Activated CD8-positive, alpha-beta memory T cell treated with anti-CD3 and anti-CD28 coated beads for 4 hours (primary cell): ENCODE data around the gene MYO7A.

Source experiments
- DNase-seq, 2 donors: peaks; one replicate each; pipeline ENCODE4 v3.0.0-alpha.2; 2020; ENCODE audit warnings: low read depth in 2 of 2

Gene MYO7A

DNA sequence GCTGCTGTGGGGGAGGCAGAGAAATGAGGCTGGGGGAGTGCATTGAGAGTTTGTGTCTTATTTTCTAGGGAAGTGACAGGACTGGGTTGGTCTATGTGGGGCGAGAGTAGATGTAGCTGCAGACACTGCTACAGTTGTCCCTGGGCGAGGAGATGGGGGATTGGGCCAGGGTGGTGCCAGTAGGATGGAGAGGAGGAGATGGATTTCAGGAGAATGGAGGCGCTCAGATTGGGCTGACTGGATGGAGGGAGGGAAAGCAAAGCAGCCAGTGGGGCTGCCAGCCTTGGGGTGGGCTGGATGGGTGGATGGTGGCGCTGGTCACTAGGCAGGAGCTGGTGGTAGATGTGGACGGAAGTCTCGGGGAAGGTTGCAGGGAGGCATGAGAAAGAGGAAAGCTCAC lies 16.1 kb upstream of the MYO7A start:
- no peak for DNase-seq

- no peak for DNase-seq
Measured at GRCh38 chr11:77112641-77113381, 15.2 kb upstream of the MYO7A start.

GRCh38 chr11:77113382-77114088 lies 14.5 kb upstream of the MYO7A start:
- no peak for DNase-seq

- no peak for DNase-seq
Measured at GRCh38 chr11:77114089-77114463, 14.0 kb upstream of the MYO7A start.

DNA sequence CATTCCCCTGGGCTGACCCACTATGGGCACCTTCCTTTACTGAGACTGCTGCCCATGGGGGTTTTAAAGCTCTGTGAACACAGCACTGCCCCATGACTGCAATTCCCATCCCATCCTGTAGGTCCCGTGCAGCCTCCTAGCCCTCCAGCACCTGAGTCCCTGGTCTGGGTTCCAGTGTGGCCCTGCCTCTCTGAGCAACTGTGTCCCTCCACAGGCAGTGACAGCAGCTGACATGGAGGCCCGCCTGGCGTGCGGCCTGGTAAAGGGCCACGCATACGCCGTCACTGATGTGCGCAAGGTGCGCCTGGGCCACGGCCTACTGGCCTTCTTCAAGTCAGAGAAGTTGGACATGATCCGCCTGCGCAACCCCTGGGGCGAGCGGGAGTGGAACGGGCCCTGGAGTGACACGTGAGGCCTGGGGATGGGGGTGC lies 12.8 kb upstream of the MYO7A start:
- DNase-seq, result no peak

DNA sequence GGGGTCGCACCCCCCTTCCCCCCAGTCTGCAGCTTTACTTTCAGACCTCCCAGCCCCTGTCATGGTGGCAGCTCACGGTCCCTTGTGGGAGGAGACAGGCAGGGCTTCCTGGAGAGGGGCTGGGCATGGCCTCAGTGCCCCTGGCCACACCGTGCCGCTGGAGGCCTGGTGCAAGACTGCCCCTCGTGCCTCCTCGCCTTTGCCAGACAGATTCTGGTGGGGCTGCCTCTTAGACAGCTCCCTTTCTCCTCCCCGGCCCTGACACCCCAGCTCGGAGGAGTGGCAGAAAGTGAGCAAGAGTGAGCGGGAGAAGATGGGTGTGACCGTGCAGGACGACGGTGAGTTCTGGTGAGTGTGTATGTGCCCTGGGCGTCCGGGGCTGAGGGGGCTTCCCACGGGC lies 12.1 kb upstream of the MYO7A start:
- no peak for DNase-seq

DNA sequence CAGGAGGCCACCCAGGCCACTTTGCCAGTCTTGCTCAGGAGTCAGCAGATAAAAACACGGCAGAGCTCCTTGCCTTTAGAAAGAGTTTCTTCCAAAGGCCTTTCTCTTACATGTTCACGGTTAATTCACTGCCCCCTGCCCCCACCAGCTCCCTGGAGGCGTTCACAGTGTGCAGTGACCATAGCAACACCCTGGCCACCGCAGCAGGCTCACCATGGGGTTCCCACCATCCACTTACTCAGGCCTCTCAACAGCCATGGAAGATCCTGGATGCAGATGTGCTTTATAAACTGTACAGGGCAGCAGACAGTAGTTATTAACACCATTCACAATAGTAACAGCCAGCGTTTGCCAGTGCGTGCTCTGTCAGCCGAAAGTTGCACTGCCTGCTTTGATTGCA lies 10.6 kb upstream of the MYO7A start:
- no peak for DNase-seq

DNA sequence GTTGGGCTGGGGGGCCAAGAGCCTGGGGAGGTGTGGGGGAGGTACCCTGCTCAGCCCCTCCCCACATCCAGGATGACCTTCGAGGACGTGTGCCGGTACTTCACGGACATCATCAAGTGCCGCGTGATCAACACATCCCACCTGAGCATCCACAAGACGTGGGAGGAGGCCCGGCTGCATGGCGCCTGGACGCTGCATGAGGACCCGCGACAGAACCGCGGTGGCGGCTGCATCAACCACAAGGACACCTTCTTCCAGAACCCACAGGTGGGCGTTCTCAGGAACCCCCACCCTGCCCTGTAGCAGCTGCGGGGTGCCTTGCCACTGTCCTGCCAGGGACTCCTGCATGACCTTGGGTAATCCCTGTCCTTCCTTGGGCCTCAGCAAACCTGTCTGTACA lies 10.0 kb upstream of the MYO7A start:
- no peak for DNase-seq

DNA sequence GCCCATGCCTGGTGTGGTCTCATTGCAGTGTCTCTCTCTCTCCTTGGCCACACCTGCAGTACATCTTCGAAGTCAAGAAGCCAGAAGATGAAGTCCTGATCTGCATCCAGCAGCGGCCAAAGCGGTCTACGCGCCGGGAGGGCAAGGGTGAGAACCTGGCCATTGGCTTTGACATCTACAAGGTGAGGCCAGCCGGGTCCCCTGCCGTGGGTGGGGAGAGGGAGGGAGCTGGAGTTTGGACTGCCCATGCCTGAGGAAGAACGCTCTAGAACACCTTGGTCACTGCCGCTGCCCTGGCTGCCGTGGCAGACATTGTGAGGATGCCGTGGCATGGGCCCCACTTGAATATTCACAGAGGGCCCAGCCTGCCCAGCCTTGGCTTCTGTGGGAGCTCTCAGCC lies 9.1 kb upstream of the MYO7A start:
- DNase-seq, result no peak

DNA sequence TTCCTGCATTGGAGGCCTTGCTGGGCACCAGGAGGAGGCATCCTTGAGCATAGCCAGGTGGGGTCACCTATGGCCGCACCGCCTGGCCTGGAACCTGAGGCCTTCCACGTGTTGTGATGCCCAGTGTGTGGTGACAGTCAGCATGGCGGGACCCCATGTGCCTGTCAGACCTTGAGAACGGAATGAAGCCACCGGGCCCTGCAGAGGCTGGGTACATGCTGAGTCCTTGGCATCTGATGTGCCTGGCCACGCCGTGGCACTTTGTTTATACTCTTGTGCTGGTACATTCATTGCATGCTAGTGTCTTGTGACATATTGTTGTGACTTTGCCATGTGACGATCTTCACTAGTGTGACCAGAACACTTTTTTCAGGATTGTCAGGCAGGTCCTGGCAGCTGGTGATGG lies 8.5 kb upstream of the MYO7A start:
- no peak for DNase-seq

GRCh38 chr11:77120571-77120970 lies 7.5 kb upstream of the MYO7A start:
- DNase-seq, result no peak

DNA sequence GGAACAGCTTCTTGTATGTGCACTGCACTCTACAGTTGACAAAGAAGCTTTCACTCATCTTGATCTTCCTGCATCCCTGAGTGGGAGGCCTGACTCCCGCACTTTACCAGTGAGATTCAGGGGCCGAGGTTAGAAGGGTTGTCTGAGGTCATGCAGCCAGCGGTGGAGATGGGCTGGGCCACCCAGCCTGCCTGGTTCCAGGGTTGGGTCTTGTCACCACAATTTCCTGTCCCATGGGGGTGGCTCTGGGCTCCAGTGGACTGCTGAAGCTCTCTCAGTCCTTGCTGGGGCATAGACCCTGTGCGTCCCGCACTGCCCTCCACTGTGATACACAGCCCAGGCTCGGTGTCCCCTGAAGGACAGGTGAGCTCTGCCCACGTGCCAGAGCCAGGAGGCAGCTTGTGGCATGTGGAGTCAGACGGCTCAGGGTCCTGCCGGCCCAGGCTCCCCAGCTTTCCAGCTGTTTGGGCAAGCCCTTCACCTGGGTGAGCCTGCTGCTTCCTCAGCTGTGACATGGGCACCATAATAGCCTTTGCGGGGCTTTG lies 6.9 kb upstream of the MYO7A start:
- DNase-seq, result no peak

- no peak for DNase-seq
Measured at GRCh38 chr11:77121876-77122575, 6.0 kb upstream of the MYO7A start.

DNA sequence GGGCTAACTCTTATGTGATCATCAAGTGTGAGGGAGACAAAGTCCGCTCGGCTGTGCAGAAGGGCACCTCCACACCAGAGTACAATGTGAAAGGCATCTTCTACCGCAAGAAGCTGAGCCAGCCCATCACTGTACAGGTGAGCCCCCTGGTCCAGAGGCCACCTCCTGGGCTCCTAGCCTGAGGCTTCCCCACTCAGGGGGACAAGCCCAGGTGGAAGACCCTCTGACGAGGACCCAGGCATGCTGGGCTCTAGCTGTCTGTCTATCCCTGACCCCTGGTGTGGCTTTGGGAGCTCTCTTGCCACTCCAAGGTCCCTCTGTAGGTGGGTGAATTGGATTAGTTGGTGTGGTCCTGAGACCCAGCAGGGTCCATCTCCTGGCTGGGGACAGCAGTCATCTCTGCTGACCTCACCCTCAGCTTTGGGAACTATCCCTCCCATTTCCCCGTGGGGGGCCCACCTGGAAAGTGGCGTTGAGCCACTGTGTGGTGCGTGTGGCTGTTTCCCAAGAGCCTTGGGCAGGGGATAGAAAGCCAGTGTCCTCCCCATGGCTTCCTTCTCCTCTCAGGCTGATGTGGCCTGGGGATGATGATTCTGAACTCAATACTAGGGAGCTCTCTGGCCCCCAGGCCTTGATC lies 5.4 kb upstream of the MYO7A start:
- no peak for DNase-seq

DNA sequence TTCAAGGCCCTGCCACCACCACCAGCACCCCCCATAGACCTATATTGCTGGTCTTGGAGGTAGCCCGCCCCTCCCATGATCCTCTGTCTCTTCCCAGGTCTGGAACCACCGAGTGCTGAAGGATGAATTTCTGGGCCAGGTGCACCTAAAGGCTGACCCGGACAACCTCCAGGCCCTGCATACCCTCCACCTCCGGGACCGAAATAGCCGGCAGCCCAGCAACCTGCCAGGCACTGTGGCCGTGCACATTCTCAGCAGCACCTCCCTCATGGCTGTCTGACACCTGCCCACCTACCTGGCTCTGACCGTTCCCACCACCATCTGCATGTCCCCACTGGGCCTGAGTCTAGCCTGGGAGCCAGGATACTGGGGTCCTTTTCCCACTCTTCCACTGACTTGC lies 4.5 kb upstream of the MYO7A start:
- no peak for DNase-seq

GRCh38 chr11:77124041-77124440 lies 4.0 kb upstream of the MYO7A start:
- no peak for DNase-seq

GRCh38 chr11:77124488-77124887 lies 3.6 kb upstream of the MYO7A start:
- no peak for DNase-seq

DNA sequence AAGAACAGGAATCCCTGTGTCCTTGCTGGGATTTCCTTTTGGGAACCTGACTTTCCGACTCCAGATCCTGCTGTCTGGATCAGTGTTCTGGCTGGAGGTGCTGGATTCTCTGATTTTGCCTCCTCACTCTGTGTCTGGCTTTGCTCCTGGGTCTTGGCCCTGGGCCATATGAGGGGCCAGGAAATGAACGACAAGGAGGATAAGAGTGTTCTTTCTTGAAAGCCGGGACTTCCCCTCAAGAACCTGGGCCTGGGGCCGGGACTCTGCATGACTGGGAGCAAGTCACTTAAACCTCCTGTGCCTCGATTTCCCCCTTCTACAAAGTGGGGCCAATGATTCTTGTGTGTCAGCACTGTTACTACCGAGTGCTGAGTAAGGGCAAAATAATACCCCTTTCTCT lies 2.9 kb upstream of the MYO7A start:
- no peak for DNase-seq

DNA sequence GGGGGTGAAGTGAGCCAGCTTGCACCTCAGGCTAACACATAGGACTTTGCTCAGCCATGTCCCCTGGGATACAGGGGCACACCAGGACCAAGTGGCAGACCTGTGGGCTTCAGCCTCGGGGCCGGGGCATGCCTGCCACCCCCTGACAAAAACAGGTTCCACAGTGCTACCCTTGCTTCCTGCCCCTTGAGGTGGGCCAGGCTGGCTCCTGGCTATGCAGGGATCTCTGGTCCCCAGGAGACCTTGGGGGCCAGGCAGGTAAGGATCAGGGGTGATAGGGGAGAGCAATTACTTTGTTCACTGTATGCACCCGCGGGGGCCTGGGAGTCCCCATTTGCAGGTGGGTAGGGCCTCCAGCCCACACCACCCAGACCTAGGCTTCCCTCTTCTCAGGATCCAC lies 2.4 kb upstream of the MYO7A start:
- no peak for DNase-seq

DNA sequence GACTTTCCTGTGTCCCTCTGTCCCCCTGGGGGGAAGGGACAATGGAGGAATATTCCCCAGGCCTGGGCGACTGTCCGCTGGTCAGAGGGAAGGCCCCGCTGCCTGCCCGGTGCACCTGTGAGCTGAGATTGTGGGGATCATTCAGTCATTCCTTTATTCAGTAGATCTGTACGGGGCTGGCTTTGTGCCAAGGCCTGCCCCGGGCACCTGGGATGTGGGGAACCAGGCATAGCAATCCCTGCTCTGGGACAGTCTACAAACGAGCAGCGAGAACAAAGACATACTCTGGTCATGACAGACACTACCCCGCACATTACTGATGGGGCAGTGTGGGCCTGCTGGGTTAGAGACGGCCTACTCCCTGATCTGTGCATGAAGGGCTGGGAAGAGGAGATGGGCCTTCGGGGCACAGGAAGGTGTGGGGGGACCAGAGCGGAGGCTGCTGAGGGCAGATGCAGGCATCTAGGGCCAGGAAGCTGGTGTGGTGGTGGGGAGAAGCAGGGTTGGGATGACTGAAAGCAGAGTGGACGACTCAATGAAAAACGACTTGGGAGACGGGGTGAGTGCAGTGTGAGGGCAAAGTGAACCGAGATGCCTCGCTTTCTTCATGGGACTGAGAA lies 1.8 kb upstream of the MYO7A start:
- no peak for DNase-seq

DNA sequence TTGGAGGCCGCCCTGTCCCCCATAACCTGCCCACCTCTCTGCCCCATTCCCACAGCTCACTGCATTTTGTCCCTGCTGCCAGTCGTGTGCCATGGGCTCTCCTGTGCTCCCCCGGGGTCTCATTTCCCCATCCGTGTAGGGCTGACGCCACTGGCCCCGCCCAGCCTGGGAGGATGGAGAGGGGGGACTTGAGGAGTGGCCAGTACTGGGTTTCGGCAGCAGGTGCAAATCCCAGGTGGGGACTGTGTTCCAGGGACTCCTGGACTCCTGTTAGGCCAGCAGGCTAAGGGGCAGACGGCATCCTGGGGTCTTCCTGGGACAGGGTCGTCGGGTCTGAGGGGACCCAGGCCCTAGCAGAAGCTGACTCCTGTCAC lies 1.2 kb upstream of the MYO7A start:
- DNase-seq, result no peak
